HepG2 (cell line): Measurements from ENCODE around the gene CFAP73. TPM values are rescaled to one million over a fixed set of nuclear protein-coding genes. Genes with fewer than 3 reads are reported as not detected.

Source experiments
- ATAC-seq: fragments of 200-7000 bp; cut with Tn5 transposase; 3 replicates; pipeline ENCODE4 v1.9.1; 2020; ENCODE audit warnings: mild to moderate bottlenecking, moderate library complexity
- BruUV-seq: library from RNA; stranded (reverse); fragments of 400-500 nt; replicated peaks from 2 replicates; lab custom pipeline; 2021; lab: Mats Ljungman, UMichigan
- CTCF ChIA-PET: fragments of 300-600 bp; formaldehyde crosslinking; extraction: SDS; loops from one replicate; lab custom pipeline; 2021; ENCODE audit warnings: low total read pairs, inconsistent platforms, low intra/inter-chr PET ratio; lab: Yijun Ruan, JAX
- POLR2A ChIA-PET: fragments of 350-600 bp; sonication (Branson Sonifier 250); formaldehyde crosslinking; loops from one replicate; lab custom pipeline; 2020; ENCODE audit warnings: antibody characterized with exemption, inconsistent platforms; lab: Yijun Ruan, JAX
- DNase-seq: peaks from one replicate; pipeline ENCODE4 v3.0.0-alpha.2; 2015; ENCODE audit warnings: low spot score
- FAIRE-seq: peaks from 3 replicates; lab custom pipeline; 2011; peaks lifted over from hg19 to GRCh38; lab: Jason Lieb, UNC
- H2AFZ ChIP-seq: one replicate; pipeline ENCODE4 v1.6.1; 2011; ENCODE audit warnings: low read length, inconsistent platforms
- H3K27ac ChIP-seq: fragments of 300-600 bp; 3 replicates; pipeline ENCODE4 v1.8.0; 2011; ENCODE audit warnings: mixed run types, mild to moderate bottlenecking, mixed read lengths, low read length, inconsistent platforms; ENCODE audit not compliant: insufficient read depth; ENCODE audit errors: extremely low read length
- H3K27me3 ChIP-seq, 2 experiments: fragments of 200-600 bp in 1 of 2; 2 replicates in 1 of 2; 3 replicates in 1 of 2; pipeline versions ENCODE4 v1.6.0 to v1.8.0; 2011; ENCODE audit warnings: low read length in 2 of 2, mild to moderate bottlenecking in 2 of 2, moderate library complexity in 2 of 2, inconsistent platforms in 1 of 2; ENCODE audit not compliant: insufficient read depth in 2 of 2, control insufficient read depth in 1 of 2
- H3K36me3 ChIP-seq, 2 experiments: fragments of 200-600 bp in 1 of 2; replicated peaks in 1 of 2; 2 replicates in 1 of 2; 3 replicates in 1 of 2; pipeline versions ENCODE4 v1.5.1 to v1.8.0; 2011; ENCODE audit warnings: low read length in 2 of 2, inconsistent platforms in 1 of 2; ENCODE audit not compliant: insufficient read depth in 2 of 2, control insufficient read depth in 1 of 2
- H3K4me1 ChIP-seq: 2 replicates; pipeline ENCODE4 v1.5.1; 2012; ENCODE audit warnings: low read length, inconsistent platforms; ENCODE audit not compliant: insufficient read depth
- H3K4me2 ChIP-seq: 2 replicates; pipeline ENCODE4 v1.6.0; 2011; ENCODE audit warnings: low read depth, low read length, inconsistent platforms
- H3K4me3 ChIP-seq, 3 experiments: fragments of 200-600 bp in 1 of 3; sonication (generic), shearing (Covaris generic) in 1 of 3; replicated peaks in 1 of 3; 2 replicates each; pipeline ENCODE4 v1.5.1; 2011 to 2016; ENCODE audit warnings: low read length in 3 of 3, inconsistent platforms in 2 of 3, low read depth in 2 of 3, mild to moderate bottlenecking in 2 of 3, control low read depth in 1 of 3, mixed read lengths in 1 of 3; ENCODE audit not compliant: insufficient read depth in 1 of 3
- H3K79me2 ChIP-seq: one replicate; pipeline ENCODE4 v1.6.1; 2011; ENCODE audit warnings: low read length, inconsistent platforms; ENCODE audit not compliant: insufficient read depth
- H3K9ac ChIP-seq: 2 replicates; pipeline ENCODE4 v1.6.0; 2011; ENCODE audit warnings: mild to moderate bottlenecking, low read depth, low read length, inconsistent platforms; ENCODE audit not compliant: insufficient read depth
- H3K9me3 ChIP-seq: 2 replicates; pipeline ENCODE4 v1.5.1; 2012; ENCODE audit warnings: mild to moderate bottlenecking, low read length
- H4K20me1 ChIP-seq: 2 replicates; pipeline ENCODE4 v1.6.0; 2011; ENCODE audit warnings: inconsistent platforms, mild to moderate bottlenecking, low read length, moderate library complexity; ENCODE audit not compliant: insufficient read depth
- CERS6 ChIP-seq: sonication (generic); formaldehyde crosslinking; IDR thresholded peaks from 2 replicates; pipeline ENCODE4 v1.5.0; 2020; ENCODE audit warnings: missing genetic modification reagents
- ELF4 ChIP-seq: sonication (generic); formaldehyde crosslinking; IDR thresholded peaks from 2 replicates; pipeline ENCODE4 v1.5.0; 2020; ENCODE audit warnings: missing genetic modification reagents, mild to moderate bottlenecking, moderate library complexity, borderline replicate concordance
- FOXO1 ChIP-seq: sonication (generic); formaldehyde crosslinking; IDR thresholded peaks from 2 replicates; pipeline ENCODE4 v1.4.0; 2020; ENCODE audit warnings: missing genetic modification reagents
- JARID2 ChIP-seq: sonication (generic); formaldehyde crosslinking; IDR thresholded peaks from 2 replicates; pipeline ENCODE4 v1.8.1; 2023; ENCODE audit warnings: missing genetic modification reagents, inconsistent platforms; ENCODE audit not compliant: insufficient replicate concordance
- RARA ChIP-seq: IDR thresholded peaks from 2 replicates; pipeline ENCODE4 v1.6.1; 2016; ENCODE audit warnings: missing genetic modification reagents, missing compliant biosample characterization
- ZFP36L1 ChIP-seq: sonication (generic); formaldehyde crosslinking; IDR thresholded peaks from 2 replicates; pipeline ENCODE4 v1.8.0; 2022; ENCODE audit warnings: mild to moderate bottlenecking, missing genetic modification reagents, moderate library complexity
- ZNF253 ChIP-seq: sonication (generic); formaldehyde crosslinking; IDR thresholded peaks from 2 replicates; pipeline ENCODE4 v1.8.0; 2022; ENCODE audit warnings: mild to moderate bottlenecking, missing genetic modification reagents, borderline replicate concordance
- ZNF264 ChIP-seq: sonication (generic); formaldehyde crosslinking; IDR thresholded peaks from 2 replicates; pipeline ENCODE4 v1.4.0; 2020; ENCODE audit warnings: missing genetic modification reagents
- ZNF839 ChIP-seq: sonication (generic); formaldehyde crosslinking; IDR thresholded peaks from 2 replicates; pipeline ENCODE4 v1.4.0; 2020; ENCODE audit warnings: missing genetic modification reagents, mild to moderate bottlenecking, borderline replicate concordance
- WGBS: methylation state at CpG from one replicate; pipeline ENCODE4 v1.1.6; 2017; ENCODE audit warnings: low lambda C conversion rate; 5-methylcytosine and 5-hydroxymethylcytosine counted together
- in situ Hi-C: cut with HindIII; loops from 2 replicates; pipeline ENCODE4 v1.10.0; 2017; ENCODE audit warnings: low pct_unique_long_range_greater_than_20kb; ENCODE audit not compliant: extremely low pct_ligation_motif_present
- intact Hi-C: fragments of 100-400 bp; cut with micrococcal nuclease; formaldehyde crosslinking; loops from one replicate; pipeline ENCODE4 v1.10.0; 2022; ENCODE audit not compliant: unreplicated experiment
- polyA plus RNA-seq, 8 experiments: library from polyadenylated mRNA; depleted of rRNA in 3 of 8; stranded (reverse) in 7 of 8; unstranded in 1 of 8; fragments of >200 nt; fragmentation: Illumina TruSeq in 4 of 8; extraction: Trizol in 4 of 8; gene quantifications; 2 replicates each; pipeline versions ENCODE4 v1.2.1 to v1.2.3, GENCODE V29; 2011 to 2016; ENCODE audit warnings: low read depth in 4 of 8, missing spikeins in 1 of 8, mixed read lengths in 1 of 8; ENCODE audit not compliant: insufficient read depth in 1 of 8
- total RNA-seq, 5 experiments: library from RNA; depleted of rRNA; stranded (reverse); fragments of >200 nt; fragmentation: Illumina TruSeq; extraction: Trizol; gene quantifications; 2 replicates each; pipeline ENCODE4 v1.2.3, GENCODE V29; 2016; ENCODE audit warnings: low read depth in 1 of 5

The CFAP73 gene
- total and polyA plus RNA-seq, 2 of the 13 experiments (the other 11 are each of a cell fraction or from before 2014, with no cell fraction given): not detected

DNA sequence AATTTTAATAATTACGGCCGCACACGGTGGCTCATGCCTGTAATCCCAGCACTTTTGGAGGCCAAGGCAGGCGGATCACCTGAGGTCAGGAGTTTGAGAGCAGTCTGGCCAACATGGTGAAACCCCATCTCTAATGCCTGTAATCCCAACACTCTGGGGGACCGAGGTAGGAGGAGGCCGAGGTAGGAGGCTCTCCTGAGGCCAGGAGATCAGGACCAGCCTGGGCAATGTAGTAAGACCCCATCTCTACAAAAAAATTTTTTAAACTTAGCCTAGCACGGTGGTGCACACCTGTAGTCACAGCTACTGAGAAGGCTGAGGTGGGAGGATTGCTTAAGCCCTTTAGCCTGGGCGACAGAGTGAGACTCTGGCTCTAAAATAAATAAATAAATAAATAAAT, 5.6 kb upstream of the CFAP73 start:
- 47% methylated on average over 8 of the region's 8 CpGs for WGBS
- intact Hi-C loops (no loop called here), in situ Hi-C loops (no loop called here)
- Histone ChIP-seq H3K27ac (no peak overlapping the region), H3K27me3 (peaks cover 1 to 14% of the 10 kb centered on the region in 2 experiments; a peak in 3 of 5 replicates), H3K36me3 (no peaks in the 10 kb centered on the region), H2AFZ (no peak overlapping the region), H3K4me3 (no peak overlapping the region), H3K9me3 (no peaks in the 10 kb centered on the region), H3K4me2 (no peak overlapping the region), H4K20me1 (no peaks in the 10 kb centered on the region), H3K79me2 (no peaks in the 10 kb centered on the region), H3K4me1 (peaks cover 11% of the 10 kb centered on the region), H3K9ac (no peak overlapping the region)
- DNase-seq (no peak), ATAC-seq (no peak), FAIRE-seq (no peak)
- ChIA-PET CTCF (no interaction called here), POLR2A (no interaction called here)
- no TSS peak for BruUV-seq
- TF ChIP-seq ZNF839 (CRISPR knock-in tag) (no peak), ZNF264 (CRISPR knock-in tag) (no peak), ZFP36L1 (CRISPR knock-in tag) (no peak), CERS6 (CRISPR knock-in tag) (no peak), FOXO1 (CRISPR knock-in tag) (no peak), RARA (CRISPR knock-in tag) (no peak), ZNF253 (CRISPR knock-in tag) (no peak), ELF4 (CRISPR knock-in tag) (no peak)

DNA sequence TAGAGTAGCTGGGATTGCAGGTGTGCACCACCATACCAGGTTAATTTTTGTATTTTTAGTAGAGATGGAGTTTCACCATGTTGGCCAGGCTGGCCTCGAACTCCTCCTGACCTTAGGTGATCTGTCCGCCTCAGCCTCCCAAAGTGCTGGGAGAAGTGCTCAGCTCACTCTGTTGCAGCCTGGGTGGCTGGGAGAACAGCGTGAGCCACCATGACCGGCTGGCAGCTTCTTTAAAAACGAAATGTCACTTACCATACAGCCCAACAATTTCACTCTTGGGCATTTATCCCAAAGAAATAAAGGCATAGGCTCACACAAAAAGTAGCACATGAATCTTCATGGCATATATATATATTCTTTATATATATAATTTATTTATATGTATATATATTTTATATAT, 4.7 kb upstream of the CFAP73 start:
- no peak overlapping the region for H3K4me2 ChIP-seq
- H3K27ac ChIP-seq: no peak overlapping the region
- no peaks in the 10 kb centered on the region for H3K9me3 ChIP-seq
- DNase-seq (no peak), FAIRE-seq (no peak), ATAC-seq (no peak)
- H3K79me2 ChIP-seq: no peaks in the 10 kb centered on the region
- no TSS peak for BruUV-seq
- H3K9ac ChIP-seq: no peak overlapping the region
- no peaks in the 10 kb centered on the region for H4K20me1 ChIP-seq
- ChIA-PET CTCF (no interaction called here), POLR2A (no interaction called here)
- intact Hi-C loops (no loop called here), in situ Hi-C loops (no loop called here)
- WGBS: 44% methylated on average over 5 of the region's 5 CpGs
- H3K4me1 ChIP-seq: peaks cover 14% of the 10 kb centered on the region
- H3K4me3 ChIP-seq: no peak overlapping the region
- H3K36me3 ChIP-seq: no peaks in the 10 kb centered on the region
- no peak for TF ChIP-seq JARID2 (CRISPR knock-in tag)
- H3K27me3 ChIP-seq: peaks cover 1 to 16% of the 10 kb centered on the region in 2 experiments; a peak in 3 of 5 replicates
- no peak overlapping the region for H2AFZ ChIP-seq
